SU-DHL-6 (cell line): ENCODE data around the gene DICER1.

Experiments used
- H2AFZ ChIP-seq: fragments of 200-600 bp; sonication (generic); 2 replicates; pipeline ENCODE4 v1.6.1; 2014; ENCODE audit warnings: low read depth, mild to moderate bottlenecking, moderate library complexity, mixed read lengths, antibody characterized with exemption, low read length; ENCODE audit not compliant: severe bottlenecking
- H3F3A ChIP-seq: fragments of 200-600 bp; shearing (Covaris generic); 2 replicates; pipeline ENCODE4 v1.6.0; 2016; ENCODE audit warnings: antibody characterized with exemption, mild to moderate bottlenecking; ENCODE audit not compliant: insufficient read depth
- H3K27ac ChIP-seq: fragments of 200-600 bp; sonication (generic); 2 replicates; pipeline ENCODE4 v1.5.1; 2016; ENCODE audit warnings: low read depth, mild to moderate bottlenecking, low read length, moderate library complexity, mixed read lengths
- H3K27me3 ChIP-seq: fragments of 200-600 bp; sonication (generic), shearing (Covaris generic); 2 replicates; pipeline ENCODE4 v1.6.0; 2014; ENCODE audit warnings: mild to moderate bottlenecking, low read length
- H3K36me3 ChIP-seq: fragments of 200-600 bp; sonication (generic); 2 replicates; pipeline ENCODE4 v1.6.1; 2014; ENCODE audit warnings: mild to moderate bottlenecking, low read length, mixed read lengths
- H3K4me2 ChIP-seq: fragments of 300-600, 200-600 bp; shearing (Covaris generic), sonication (generic); 2 replicates; pipeline ENCODE4 v1.6.0; 2014; ENCODE audit warnings: low read length, low read depth, mild to moderate bottlenecking; ENCODE audit not compliant: poor library complexity, severe bottlenecking
- H3K4me3 ChIP-seq: fragments of 200-600 bp; sonication (generic); 2 replicates; pipeline ENCODE4 v1.5.1; 2014; ENCODE audit warnings: antibody characterized with exemption, low read length, mild to moderate bottlenecking, mixed read lengths; ENCODE audit not compliant: insufficient read depth, poor library complexity, severe bottlenecking
- H3K79me2 ChIP-seq: fragments of 200-600 bp; sonication (generic); 2 replicates; pipeline ENCODE4 v1.6.1; 2014; ENCODE audit warnings: mild to moderate bottlenecking, low read length, moderate library complexity; ENCODE audit not compliant: insufficient read depth
- H3K9ac ChIP-seq: fragments of 200-600 bp; sonication (generic); 2 replicates; pipeline ENCODE4 v1.7.0; 2014; ENCODE audit warnings: mild to moderate bottlenecking, low read length
- H3K9me2 ChIP-seq: fragments of 200-600 bp; sonication (generic); replicated peaks from 2 replicates; pipeline ENCODE4 v1.6.1; 2014; ENCODE audit warnings: low read length; ENCODE audit not compliant: insufficient read depth
- H3K9me3 ChIP-seq: fragments of 200-600 bp; sonication (generic); 2 replicates; pipeline ENCODE4 v1.6.1; 2014; ENCODE audit warnings: low read length, mixed read lengths; ENCODE audit not compliant: insufficient read depth
- H4K20me1 ChIP-seq: fragments of 200-600 bp; sonication (generic); 2 replicates; pipeline ENCODE4 v1.6.1; 2014; ENCODE audit warnings: low read depth, mild to moderate bottlenecking, antibody characterized with exemption, low read length, moderate library complexity, mixed read lengths
- CTCF ChIP-seq: fragments of 200-600 bp; sonication (generic); IDR thresholded peaks from one replicate; pipeline ENCODE4 v1.5.1; 2017; ENCODE audit warnings: antibody characterized with exemption, mild to moderate bottlenecking, low read length, moderate library complexity; ENCODE audit not compliant: insufficient read depth, poor library complexity, severe bottlenecking
- EZH2phosphoT487 ChIP-seq: fragments of 200-600 bp; sonication (generic), shearing (Covaris generic); conservative IDR thresholded peaks from 2 replicates; pipeline ENCODE4 v1.6.1; 2018; ENCODE audit warnings: mild to moderate bottlenecking, antibody characterized with exemption, low read length, moderate library complexity, mixed read lengths

DICER1 gene

GRCh38 chr14:95132760-95133159 lies 24.6 kb downstream of the DICER1 start:
- H3K9ac ChIP-seq = no peak overlapping the region
- H3K27me3 ChIP-seq = no peaks in the 10 kb centered on the region
- 0 out of 2 replicates have a peak, but pooled peaks cover 3% of the 10 kb centered on the region for H4K20me1 ChIP-seq
- no peaks in the 10 kb centered on the region for H3K9me2 ChIP-seq
- H3K4me3 ChIP-seq = no peak overlapping the region
- no peaks in the 10 kb centered on the region for H3K9me3 ChIP-seq
- TF ChIP-seq CTCF (no peak), EZH2phosphoT487 (no peak)
- H3K36me3 ChIP-seq = peaks cover 21% of the 10 kb centered on the region
- H3K79me2 ChIP-seq = peaks cover 23% of the 10 kb centered on the region
- no peaks in the 10 kb centered on the region for H3F3A ChIP-seq
- H3K27ac ChIP-seq = no peak overlapping the region
- no peak overlapping the region for H3K4me2 ChIP-seq
- H2AFZ ChIP-seq = no peak overlapping the region

DNA sequence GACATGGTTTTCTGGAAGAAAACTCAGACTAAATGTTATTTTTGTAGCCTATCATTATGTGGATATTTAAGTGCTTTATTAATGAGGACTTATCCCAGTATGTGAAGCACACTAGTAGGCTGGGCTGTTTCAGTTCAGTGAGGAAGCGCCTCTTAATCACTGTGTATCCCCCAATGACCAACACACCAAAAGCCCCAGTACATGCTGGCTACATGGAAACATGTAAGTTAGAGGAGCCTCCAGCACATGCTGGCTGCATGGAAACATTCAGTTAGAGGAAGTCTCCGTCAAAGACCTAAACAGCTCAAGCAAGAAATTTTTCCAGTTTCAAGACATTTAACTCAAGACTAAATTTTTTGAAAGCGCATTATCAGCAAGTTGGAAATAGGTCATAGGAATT lies 26.8 kb downstream of the DICER1 start:
- H3K79me2 ChIP-seq = peaks cover 7% of the 10 kb centered on the region; the same call in 1 of the 2 replicates
- no peak overlapping the region for H3K4me3 ChIP-seq
- peaks cover 21% of the 10 kb centered on the region for H3K36me3 ChIP-seq
- no peak overlapping the region for H3K9ac ChIP-seq
- H3K9me3 ChIP-seq = no peaks in the 10 kb centered on the region
- no peaks in the 10 kb centered on the region for H3K27me3 ChIP-seq
- H3K4me2 ChIP-seq = no peak overlapping the region
- 0 out of 2 replicates have a peak, but pooled peaks cover 3% of the 10 kb centered on the region for H4K20me1 ChIP-seq
- no peak overlapping the region for H2AFZ ChIP-seq
- H3F3A ChIP-seq = no peaks in the 10 kb centered on the region
- H3K9me2 ChIP-seq = no peaks in the 10 kb centered on the region
- no peak for TF ChIP-seq EZH2phosphoT487
- no peak for TF ChIP-seq CTCF
- H3K27ac ChIP-seq = no peak overlapping the region

DNA sequence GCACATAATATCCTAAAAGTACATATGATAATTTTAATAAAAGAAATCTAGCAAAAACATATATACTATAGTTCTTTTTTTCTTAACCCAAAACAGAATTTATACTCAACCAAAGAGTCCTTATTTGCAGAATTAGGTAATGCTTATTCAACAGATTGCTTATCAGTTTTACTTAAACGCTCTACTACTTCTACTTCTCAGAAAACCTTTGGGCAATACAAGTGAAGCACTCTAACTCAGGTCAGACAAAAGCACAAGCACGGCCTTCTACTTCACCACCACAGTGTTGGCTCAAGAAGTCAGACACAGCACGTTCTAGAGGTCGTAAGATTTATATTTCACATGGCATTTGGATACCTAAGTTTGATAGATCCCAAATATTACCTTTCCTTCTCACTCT lies 29.2 kb downstream of the DICER1 start:
- Histone ChIP-seq H3K79me2 (no peaks in the 10 kb centered on the region; the same call in 1 of the 2 replicates), H3K27ac (no peak overlapping the region), H3K36me3 (peaks cover 31% of the 10 kb centered on the region), H2AFZ (no peak overlapping the region), H4K20me1 (0 out of 2 replicates have a peak, but pooled peaks cover 3% of the 10 kb centered on the region), H3K4me3 (no peak overlapping the region), H3K9me2 (no peaks in the 10 kb centered on the region), H3K4me2 (no peak overlapping the region), H3K27me3 (no peaks in the 10 kb centered on the region), H3K9ac (no peak overlapping the region), H3F3A (no peaks in the 10 kb centered on the region), H3K9me3 (no peaks in the 10 kb centered on the region)
- no peak for TF ChIP-seq EZH2phosphoT487
- TF ChIP-seq CTCF = no peak
